ENCODE data around the gene ALDH3B1. TPM values are rescaled to one million over a fixed set of nuclear protein-coding genes. Genes with fewer than 3 reads are reported as not detected.

ALDH3B1 gene
- total RNA-seq, 2 donors from 2014 or later = 0.08 TPM; not detected in 1

- ATAC-seq (replicated peaks) = no peak
Measured at GRCh38 chr11:68049509-68050370, 39.6 kb downstream of the ALDH3B1 start.

DNA sequence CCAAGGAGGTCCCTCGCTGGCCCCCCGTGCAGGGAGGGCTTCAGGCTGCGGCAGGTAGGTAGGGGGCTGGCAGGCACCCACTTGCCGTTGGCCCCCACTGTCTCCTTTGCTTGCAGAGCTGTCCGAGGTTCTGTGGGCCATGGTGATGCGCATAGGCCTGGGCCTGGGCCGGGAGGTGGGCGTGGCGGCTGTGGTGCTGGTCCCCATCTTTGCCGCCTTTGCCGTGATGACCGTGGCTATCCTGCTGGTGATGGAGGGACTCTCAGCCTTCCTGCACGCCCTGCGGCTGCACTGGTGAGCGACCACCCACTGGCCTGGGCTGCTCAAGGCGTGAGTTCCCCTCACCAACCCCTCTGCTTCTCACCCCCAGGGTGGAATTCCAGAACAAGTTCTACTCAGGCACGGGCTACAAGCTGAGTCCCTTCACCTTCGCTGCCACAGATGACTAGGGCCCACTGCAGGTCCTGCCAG is 40.3 kb downstream of the ALDH3B1 start:
- no peak for ATAC-seq (replicated peaks)
- no peak overlapping the region for H3K4me3 Mint-ChIP-seq
- H3K4me1 Mint-ChIP-seq = no peaks in the 10 kb centered on the region
- H3K27ac Mint-ChIP-seq = no peak overlapping the region
- H3K27me3 Mint-ChIP-seq = no peaks in the 10 kb centered on the region
- H3K9me3 Mint-ChIP-seq = no peaks in the 10 kb centered on the region
- peaks cover 60% of the 10 kb centered on the region for H3K36me3 Mint-ChIP-seq (ENCODE audit: low read depth)

More at GRCh38 chr11:68049509-68050370, 39.6 kb downstream of the ALDH3B1 start:
- Mint-ChIP-seq H3K4me1 (no peaks in the 10 kb centered on the region), H3K27ac (no peak overlapping the region), H3K9me3 (no peaks in the 10 kb centered on the region), H3K36me3 (ENCODE audit: low read depth) (peaks cover 65% of the 10 kb centered on the region), H3K27me3 (no peaks in the 10 kb centered on the region), H3K4me3 (no peak overlapping the region)

DNA sequence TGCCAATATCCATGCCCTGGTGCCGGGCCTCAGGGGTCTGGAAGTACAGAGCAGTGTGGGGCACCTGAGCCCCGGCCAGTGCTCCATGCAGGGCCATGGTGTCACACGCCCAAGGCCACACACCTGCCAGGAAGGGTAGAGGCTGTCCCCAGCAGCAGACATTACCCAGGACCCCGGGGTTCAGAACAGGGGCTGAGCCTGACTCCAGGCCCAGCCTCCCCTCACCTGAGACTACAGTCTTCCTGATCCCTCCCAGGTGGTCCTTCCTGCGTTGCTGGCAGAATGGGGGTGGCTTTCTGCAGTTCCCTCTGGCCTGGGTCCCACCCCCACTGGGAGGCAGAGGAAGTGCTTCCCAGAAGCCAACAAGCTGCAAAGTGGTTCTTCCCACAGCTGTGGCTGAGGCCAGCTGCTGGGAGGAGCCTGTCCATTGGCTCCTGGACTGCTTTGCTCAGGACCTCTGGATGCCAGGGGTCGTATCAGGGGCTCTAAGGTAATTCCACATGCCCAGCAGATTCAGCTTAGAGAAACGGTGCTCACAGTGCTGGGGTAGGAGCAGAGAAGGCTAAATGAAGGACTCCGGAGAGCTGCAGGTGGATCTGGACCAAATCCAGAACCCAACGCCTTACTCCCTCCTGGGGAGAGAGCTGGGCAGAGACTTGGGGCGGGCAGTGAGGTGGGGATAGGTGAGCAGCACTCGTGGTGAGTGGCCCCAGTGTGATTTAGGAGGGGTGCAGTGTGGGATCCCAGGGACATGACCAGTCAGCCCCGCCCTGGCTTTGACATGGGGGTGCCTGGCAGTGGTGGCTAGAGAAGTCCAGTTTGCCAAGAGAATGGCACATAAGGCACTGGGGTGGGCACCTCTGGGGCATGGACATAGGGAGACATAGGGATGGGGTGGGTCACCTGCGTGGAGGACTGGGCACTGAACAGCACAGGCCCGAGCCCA is 41.3 kb downstream of the ALDH3B1 start:
- no peaks in the 10 kb centered on the region for H3K9me3 Mint-ChIP-seq
- no peak overlapping the region for H3K27ac Mint-ChIP-seq
- H3K4me3 Mint-ChIP-seq = no peak overlapping the region
- H3K4me1 Mint-ChIP-seq = peaks cover 5% of the 10 kb centered on the region
- H3K36me3 Mint-ChIP-seq (ENCODE audit: low read depth) = peaks cover 51% of the 10 kb centered on the region
- ATAC-seq (replicated peaks) = no peak
- H3K27me3 Mint-ChIP-seq = no peaks in the 10 kb centered on the region

DNA sequence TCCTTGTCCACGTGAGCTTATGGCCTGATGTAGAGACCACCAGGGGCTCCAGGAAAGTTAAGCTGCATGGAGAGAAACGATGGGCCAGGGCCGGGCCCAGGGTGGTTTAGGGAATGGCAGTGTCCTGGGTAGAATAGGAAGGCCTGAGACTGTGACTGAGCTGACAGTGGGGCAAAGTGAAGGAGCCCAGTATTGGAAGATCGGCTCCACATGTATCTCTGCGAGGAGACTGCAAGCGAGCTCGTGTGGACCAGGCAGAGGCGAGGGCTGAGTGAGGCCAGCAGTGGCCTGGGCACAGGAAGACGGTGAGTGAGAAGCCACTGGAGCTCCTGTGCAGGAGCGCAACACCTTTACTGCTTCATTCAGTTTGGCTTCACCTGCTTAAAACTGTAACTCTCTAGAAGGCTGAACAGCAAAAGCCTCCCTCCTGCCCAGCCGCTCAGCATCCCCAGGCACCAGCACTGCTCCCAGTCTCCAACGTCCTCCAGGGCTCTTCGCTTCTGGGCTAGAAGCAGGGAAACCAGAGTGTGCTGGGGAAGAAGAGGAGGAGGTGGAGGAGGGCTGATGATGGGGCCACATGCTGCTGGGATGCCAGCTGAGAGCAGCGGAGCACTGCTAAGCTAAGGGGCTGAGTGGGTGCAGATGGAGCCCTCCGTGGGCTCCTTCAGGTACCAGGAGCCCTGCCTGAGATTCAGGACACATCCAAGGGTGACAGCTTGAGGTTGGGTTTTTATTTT is 42.2 kb downstream of the ALDH3B1 start:
- no peak overlapping the region for H3K4me3 Mint-ChIP-seq
- no peaks in the 10 kb centered on the region for H3K9me3 Mint-ChIP-seq
- ATAC-seq (replicated peaks) = no peak
- H3K4me1 Mint-ChIP-seq = peaks cover 5% of the 10 kb centered on the region
- H3K36me3 Mint-ChIP-seq (ENCODE audit: low read depth) = peaks cover 44% of the 10 kb centered on the region
- H3K27ac Mint-ChIP-seq = no peak overlapping the region
- H3K27me3 Mint-ChIP-seq = no peaks in the 10 kb centered on the region

DNA sequence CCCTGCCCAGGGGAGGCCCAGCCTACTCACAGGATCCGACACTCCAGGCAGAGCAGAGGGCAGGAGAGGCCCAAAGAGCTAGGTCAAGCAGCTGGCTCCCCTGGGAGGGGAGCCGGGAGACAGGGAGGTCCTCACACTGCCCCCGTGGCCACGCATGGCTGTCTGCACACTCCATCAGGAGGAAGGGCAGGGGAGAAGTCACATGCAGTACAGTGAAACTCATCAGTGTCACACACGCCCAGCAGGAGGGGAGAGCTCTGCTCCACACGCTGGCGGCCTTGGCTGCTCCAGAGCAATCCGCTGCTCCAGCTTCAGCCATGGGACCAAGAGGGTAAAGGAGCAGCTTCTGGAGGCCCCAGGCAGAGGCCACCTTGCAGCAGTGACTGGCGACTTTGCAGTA is 43.0 kb downstream of the ALDH3B1 start:
- Mint-ChIP-seq H3K27ac (no peak overlapping the region), H3K9me3 (no peaks in the 10 kb centered on the region), H3K4me1 (peaks cover 5% of the 10 kb centered on the region), H3K4me3 (no peak overlapping the region), H3K27me3 (no peaks in the 10 kb centered on the region), H3K36me3 (ENCODE audit: low read depth) (peaks cover 36% of the 10 kb centered on the region)
- ATAC-seq (replicated peaks) = peak; percentile 17

GRCh38 chr11:68053981-68054812 is 44.1 kb downstream of the ALDH3B1 start:
- Mint-ChIP-seq H3K36me3 (ENCODE audit: low read depth) (peaks cover 25% of the 10 kb centered on the region), H3K9me3 (no peaks in the 10 kb centered on the region), H3K27me3 (no peaks in the 10 kb centered on the region), H3K4me3 (no peak overlapping the region), H3K27ac (no peak overlapping the region), H3K4me1 (peaks cover 5% of the 10 kb centered on the region)
- peak; percentile 16 for ATAC-seq (replicated peaks)

- Mint-ChIP-seq H3K27me3 (no peaks in the 10 kb centered on the region), H3K9me3 (no peaks in the 10 kb centered on the region), H3K4me1 (peaks cover 5% of the 10 kb centered on the region), H3K27ac (peak overlapping the region; percentile 9), H3K4me3 (no peak overlapping the region), H3K36me3 (ENCODE audit: low read depth) (peaks cover 6% of the 10 kb centered on the region)
- no peak for ATAC-seq (replicated peaks)
Measured at GRCh38 chr11:68056317-68057285, 46.5 kb downstream of the ALDH3B1 start.

- Mint-ChIP-seq H3K4me3 (no peak overlapping the region), H3K4me1 (peaks cover 5% of the 10 kb centered on the region), H3K36me3 (ENCODE audit: low read depth) (no peaks in the 10 kb centered on the region), H3K27me3 (no peaks in the 10 kb centered on the region), H3K9me3 (no peaks in the 10 kb centered on the region), H3K27ac (peak overlapping the region; percentile 56)
- no peak for ATAC-seq (replicated peaks)
Measured at GRCh38 chr11:68057807-68058206, 47.7 kb downstream of the ALDH3B1 start.

DNA sequence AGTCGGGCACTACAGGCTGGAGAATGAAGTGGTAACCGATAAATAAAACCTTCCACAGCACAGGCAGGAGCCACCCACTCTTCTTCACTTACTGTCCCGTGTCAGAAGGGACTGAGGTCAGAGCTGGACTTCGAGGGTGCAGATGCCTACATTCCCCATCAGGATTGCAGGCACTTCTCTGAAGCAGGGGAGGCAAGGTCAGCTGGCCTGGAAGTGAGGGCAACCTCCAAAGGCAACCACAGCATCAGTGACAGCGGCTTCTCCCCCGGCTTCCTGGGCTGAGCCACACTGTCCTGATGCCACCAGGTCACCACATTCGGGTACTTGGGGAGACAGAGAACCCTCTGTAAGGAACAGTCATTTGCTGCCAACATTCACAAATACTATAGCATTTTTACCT is 51.4 kb downstream of the ALDH3B1 start:
- Mint-ChIP-seq H3K36me3 (ENCODE audit: low read depth) (peaks cover 12% of the 10 kb centered on the region), H3K4me3 (no peak overlapping the region), H3K27me3 (no peaks in the 10 kb centered on the region), H3K27ac (no peak overlapping the region), H3K4me1 (no peaks in the 10 kb centered on the region), H3K9me3 (no peaks in the 10 kb centered on the region)
- no peak for ATAC-seq (replicated peaks)

- Mint-ChIP-seq H3K27me3 (no peaks in the 10 kb centered on the region), H3K4me1 (no peaks in the 10 kb centered on the region), H3K36me3 (ENCODE audit: low read depth) (peaks cover 24% of the 10 kb centered on the region), H3K9me3 (no peaks in the 10 kb centered on the region), H3K4me3 (no peak overlapping the region), H3K27ac (no peak overlapping the region)
- no peak for ATAC-seq (replicated peaks)
Measured at GRCh38 chr11:68064926-68065325, 54.8 kb downstream of the ALDH3B1 start.

- H3K4me3 Mint-ChIP-seq = no peak overlapping the region
- H3K27ac Mint-ChIP-seq = no peak overlapping the region
- ATAC-seq (replicated peaks) = no peak
- H3K27me3 Mint-ChIP-seq = no peaks in the 10 kb centered on the region
- H3K4me1 Mint-ChIP-seq = no peaks in the 10 kb centered on the region
- no peaks in the 10 kb centered on the region for H3K9me3 Mint-ChIP-seq
- peaks cover 30% of the 10 kb centered on the region for H3K36me3 Mint-ChIP-seq (ENCODE audit: low read depth)
Measured at GRCh38 chr11:68065841-68066240, 55.7 kb downstream of the ALDH3B1 start.

DNA sequence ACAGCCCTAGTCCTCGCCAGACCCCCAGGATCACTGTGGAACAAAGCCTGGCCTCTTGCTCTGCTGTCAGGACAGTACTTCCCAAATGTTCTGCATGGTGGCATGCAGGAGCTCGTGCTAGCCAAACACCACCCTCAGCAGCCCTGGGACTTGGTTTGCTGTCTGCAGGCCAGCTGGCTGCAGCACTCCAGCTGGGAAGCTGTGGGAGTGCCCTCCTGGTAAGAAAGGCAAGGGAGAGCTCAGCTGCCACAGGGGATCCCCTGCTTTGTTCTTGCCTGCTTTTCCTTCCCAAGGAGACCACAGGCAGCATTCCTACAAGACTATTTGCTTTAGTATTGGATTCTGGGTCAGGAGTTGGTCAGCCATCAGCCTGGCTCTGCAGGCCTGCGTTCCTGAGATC is 56.6 kb downstream of the ALDH3B1 start:
- Mint-ChIP-seq H3K4me3 (no peak overlapping the region), H3K27ac (no peak overlapping the region), H3K36me3 (ENCODE audit: low read depth) (peaks cover 30% of the 10 kb centered on the region), H3K9me3 (no peaks in the 10 kb centered on the region), H3K27me3 (no peaks in the 10 kb centered on the region), H3K4me1 (no peaks in the 10 kb centered on the region)
- ATAC-seq (replicated peaks) = no peak

Measured in activated T-helper 17 cell treated with anti-CD3 and anti-CD28 coated beads, Interleukin-2, amount 50 U/mL, for 72 hours (primary cell).